HCT116 (cell line): ENCODE measurements around the gene CTIF.

Experiments
- CTCF ChIP-seq, 3 experiments: fragments of 200-600 bp in 1 of 3; sonication (generic) in 1 of 3; IDR thresholded peaks in 2 of 3; conservative IDR thresholded peaks in 1 of 3; 2 replicates each; pipeline ENCODE4 v1.5.1; 2012 to 2017; ENCODE audit warnings: low read depth in 2 of 3, low read length in 2 of 3, antibody characterized with exemption in 1 of 3, borderline replicate concordance in 1 of 3, control low read depth in 1 of 3, mild to moderate bottlenecking in 1 of 3, mixed read lengths in 1 of 3, mixed run types in 1 of 3, moderate library complexity in 1 of 3; ENCODE audit not compliant: insufficient read depth in 1 of 3
- EGR1 ChIP-seq: IDR thresholded peaks from 2 replicates; pipeline ENCODE4 v1.6.1; 2012; ENCODE audit warnings: low read depth
- EZH2 ChIP-seq: fragments of 200-600 bp; sonication (generic); IDR thresholded peaks from 2 replicates; pipeline ENCODE4 v1.6.1; 2017; ENCODE audit warnings: antibody characterized with exemption, mixed run types
- EZH2phosphoT487 ChIP-seq: fragments of 200-600 bp; IDR thresholded peaks from 2 replicates; pipeline ENCODE4 v1.6.1; 2018; ENCODE audit warnings: antibody characterized with exemption, borderline replicate concordance
- MAX ChIP-seq: IDR thresholded peaks from 2 replicates; pipeline ENCODE4 v1.6.1; 2012
- POLR2A ChIP-seq: IDR thresholded peaks from 2 replicates; pipeline ENCODE4 v1.7.0; 2011; ENCODE audit warnings: borderline replicate concordance; ENCODE audit not compliant: insufficient read depth, insufficient read length; ENCODE audit errors: extremely low read depth
- POLR2AphosphoS5 ChIP-seq: IDR thresholded peaks from 2 replicates; pipeline ENCODE4 v1.6.1; 2011; ENCODE audit warnings: mild to moderate bottlenecking, low read depth, low read length, moderate library complexity
- SIN3A ChIP-seq: IDR thresholded peaks from 2 replicates; pipeline ENCODE4 v1.6.1; 2012; ENCODE audit warnings: low read depth
- SRF ChIP-seq: IDR thresholded peaks from 2 replicates; pipeline ENCODE4 v1.6.1; 2012; ENCODE audit warnings: low read depth
- ZFX ChIP-seq: fragments of 450-650 bp; IDR thresholded peaks from 2 replicates; pipeline ENCODE4 v1.6.1; 2017
- ZNF274 ChIP-seq: fragments of 200-500 bp; sonication (Bioruptor generic); IDR thresholded peaks from 2 replicates; pipeline ENCODE4 v1.6.1; 2014; ENCODE audit warnings: mild to moderate bottlenecking, low read depth, low read length, inconsistent platforms
- TF ChIP-seq, protein P1 (sequence below): IDR thresholded peaks from 2 replicates; pipeline ENCODE4 v1.6.1; 2012; ENCODE audit warnings: low read depth

DNA sequence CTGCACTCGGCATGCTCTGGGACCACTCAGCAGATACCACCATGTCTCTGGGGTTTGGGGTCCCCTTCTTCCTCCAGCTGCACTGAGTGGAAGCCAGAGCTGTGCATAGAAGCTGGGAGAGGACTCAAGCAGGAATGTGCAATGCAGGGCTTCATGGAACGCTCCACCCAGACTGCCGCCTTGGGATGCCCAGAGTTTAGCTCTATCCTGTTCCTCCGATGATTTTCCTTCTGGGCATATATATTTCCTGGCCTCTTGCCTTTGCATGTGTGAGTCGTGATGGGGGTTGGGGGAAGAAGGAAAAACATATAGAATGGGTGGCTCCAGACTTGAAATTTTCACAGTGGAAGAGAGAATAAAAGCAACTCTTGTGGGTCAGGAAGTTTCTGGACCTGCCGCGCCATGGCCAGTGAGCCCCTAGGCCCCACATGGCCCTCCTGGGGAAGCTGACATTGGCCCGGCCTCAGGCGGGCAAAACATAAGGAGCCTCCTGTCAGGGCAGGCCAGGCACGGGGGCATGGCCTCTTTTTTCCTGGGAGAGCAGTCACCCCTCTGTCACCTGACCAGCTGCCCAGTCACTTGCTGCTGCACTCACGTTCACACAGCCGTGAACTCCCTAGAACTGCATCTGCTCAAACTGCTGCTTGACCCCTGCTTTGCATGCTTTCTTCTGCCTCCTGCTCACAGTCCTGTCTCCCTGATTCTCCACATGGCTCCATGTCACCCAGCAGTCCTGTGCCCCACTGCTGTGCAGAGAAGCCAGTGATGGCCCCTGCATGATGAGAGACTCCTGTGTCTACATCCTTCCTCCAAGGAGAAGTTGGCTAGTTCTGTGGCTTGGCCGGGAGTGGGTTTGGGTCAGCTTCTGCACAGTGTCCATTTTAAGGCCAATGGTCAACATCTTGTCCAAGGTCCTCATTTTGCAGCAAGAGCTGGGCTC is 197.8 kb downstream of the CTIF start:
- TF ChIP-seq CTCF (IDR thresholded peaks at IDR 0.05 in 2 of 3, conservative IDR thresholded peaks at IDR 0.05 in 1 of 3; ENCODE audit: borderline replicate concordance in 1 of 3, insufficient read depth in 1 of 3, low read depth in 2 of 3, low read length in 2 of 3): no peak
- no peak for TF ChIP-seq MAX
- no peak for TF ChIP-seq ZNF274
- no peak for TF ChIP-seq POLR2A
- no peak for TF ChIP-seq EGR1
- no peak for TF ChIP-seq EZH2
- no peak for TF ChIP-seq POLR2AphosphoS5
- TF ChIP-seq SIN3A: no peak
- no peak for TF ChIP-seq ZFX
- TF ChIP-seq, protein P1, sequence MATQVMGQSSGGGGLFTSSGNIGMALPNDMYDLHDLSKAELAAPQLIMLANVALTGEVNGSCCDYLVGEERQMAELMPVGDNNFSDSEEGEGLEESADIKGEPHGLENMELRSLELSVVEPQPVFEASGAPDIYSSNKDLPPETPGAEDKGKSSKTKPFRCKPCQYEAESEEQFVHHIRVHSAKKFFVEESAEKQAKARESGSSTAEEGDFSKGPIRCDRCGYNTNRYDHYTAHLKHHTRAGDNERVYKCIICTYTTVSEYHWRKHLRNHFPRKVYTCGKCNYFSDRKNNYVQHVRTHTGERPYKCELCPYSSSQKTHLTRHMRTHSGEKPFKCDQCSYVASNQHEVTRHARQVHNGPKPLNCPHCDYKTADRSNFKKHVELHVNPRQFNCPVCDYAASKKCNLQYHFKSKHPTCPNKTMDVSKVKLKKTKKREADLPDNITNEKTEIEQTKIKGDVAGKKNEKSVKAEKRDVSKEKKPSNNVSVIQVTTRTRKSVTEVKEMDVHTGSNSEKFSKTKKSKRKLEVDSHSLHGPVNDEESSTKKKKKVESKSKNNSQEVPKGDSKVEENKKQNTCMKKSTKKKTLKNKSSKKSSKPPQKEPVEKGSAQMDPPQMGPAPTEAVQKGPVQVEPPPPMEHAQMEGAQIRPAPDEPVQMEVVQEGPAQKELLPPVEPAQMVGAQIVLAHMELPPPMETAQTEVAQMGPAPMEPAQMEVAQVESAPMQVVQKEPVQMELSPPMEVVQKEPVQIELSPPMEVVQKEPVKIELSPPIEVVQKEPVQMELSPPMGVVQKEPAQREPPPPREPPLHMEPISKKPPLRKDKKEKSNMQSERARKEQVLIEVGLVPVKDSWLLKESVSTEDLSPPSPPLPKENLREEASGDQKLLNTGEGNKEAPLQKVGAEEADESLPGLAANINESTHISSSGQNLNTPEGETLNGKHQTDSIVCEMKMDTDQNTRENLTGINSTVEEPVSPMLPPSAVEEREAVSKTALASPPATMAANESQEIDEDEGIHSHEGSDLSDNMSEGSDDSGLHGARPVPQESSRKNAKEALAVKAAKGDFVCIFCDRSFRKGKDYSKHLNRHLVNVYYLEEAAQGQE: no peak
- TF ChIP-seq SRF: no peak
- no peak for TF ChIP-seq EZH2phosphoT487
